ENCODE measurements around the gene C2orf92.

Gene C2orf92

DNA sequence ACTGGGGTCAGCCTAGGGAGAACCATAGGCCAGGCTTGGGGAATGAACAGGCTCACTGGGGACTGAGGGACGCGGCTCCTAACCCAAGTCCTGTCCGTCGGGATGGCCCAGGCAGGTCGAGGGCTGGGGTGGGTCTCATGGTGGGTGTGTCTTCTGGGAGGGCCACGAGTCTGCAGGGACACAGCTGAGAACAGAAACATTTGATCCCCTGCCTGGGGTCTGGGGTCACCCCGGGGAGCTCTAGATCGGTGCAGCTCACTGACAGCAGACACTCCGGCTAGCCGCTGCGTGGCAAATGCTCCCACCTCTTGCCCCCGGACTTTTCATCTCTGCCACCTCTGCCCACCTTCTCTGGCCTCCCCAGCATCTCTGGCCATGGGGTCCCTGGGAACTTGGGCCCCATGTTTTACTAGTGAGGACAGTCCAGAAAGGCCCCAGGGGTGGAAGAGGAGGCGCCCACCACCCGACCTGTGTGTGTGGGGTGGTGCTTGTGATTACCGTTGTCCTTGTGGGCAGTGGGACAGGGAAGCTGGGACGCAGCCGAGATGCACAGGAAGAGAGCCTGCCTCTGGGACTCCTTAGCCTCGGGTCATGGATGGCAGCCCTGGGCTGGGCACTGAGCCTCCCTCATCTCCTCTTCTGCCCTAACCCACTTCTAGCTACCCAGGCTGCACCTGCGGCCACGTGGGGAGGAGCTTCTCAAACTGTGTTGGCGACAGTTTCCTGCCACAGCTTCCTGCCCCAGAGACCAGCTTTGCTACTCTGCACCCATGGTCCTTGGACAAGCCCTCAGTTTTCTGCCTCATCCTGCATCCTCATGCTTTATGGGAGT, 48.8 kb downstream of the C2orf92 start:
- H2AFZ ChIP-seq (ENCODE audit: insufficient read depth, low read length, poor library complexity): no peak overlapping the region
- no peaks in the 10 kb centered on the region for H3K9me3 ChIP-seq (ENCODE audit: insufficient read depth, low read depth, low read length)
- peaks cover 18 to 26% of the 10 kb centered on the region in 2 experiments for H3K4me1 ChIP-seq (ENCODE audit: control insufficient read depth in 1 of 2, insufficient read depth in 2 of 2, low read length in 2 of 2)
- H4K12ac ChIP-seq (ENCODE audit: low read depth, low read length): no peak overlapping the region
- H3K23ac ChIP-seq (ENCODE audit: low read length): no peak overlapping the region
- no peak overlapping the region for H2BK12ac ChIP-seq (ENCODE audit: low read length)
- no peak overlapping the region for H2BK120ac ChIP-seq (ENCODE audit: insufficient read depth, low read length, poor library complexity)
- no CpG with 5 or more reads among the region's 21 CpGs for WGBS (ENCODE audit: extremely low coverage, insufficient coverage, insufficient read length)
- H2BK5ac ChIP-seq (ENCODE audit: low read depth, low read length, poor library complexity): no peak overlapping the region
- no peak overlapping the region for H3K14ac ChIP-seq (ENCODE audit: low read length)
- H3K4me2 ChIP-seq (ENCODE audit: low read length): no peak overlapping the region
- H3K9ac ChIP-seq (ENCODE audit: low read length): no peak overlapping the region
- no peak overlapping the region for H3K18ac ChIP-seq (ENCODE audit: low read length)
- H3K36me3 ChIP-seq (ENCODE audit: control insufficient read depth in 1 of 2, insufficient read depth in 2 of 2, low read length in 2 of 2): no peaks in the 10 kb centered on the region
- peaks cover 11% of the 10 kb centered on the region for H3K79me1 ChIP-seq (ENCODE audit: low read length)
- H3K27me3 ChIP-seq (ENCODE audit: insufficient read depth, low read length): no peaks in the 10 kb centered on the region
- H2AK5ac ChIP-seq (ENCODE audit: low read length): no peak overlapping the region
- H4K8ac ChIP-seq (ENCODE audit: low read depth, low read length): no peak overlapping the region
- no peak for DNase-seq
- no peak overlapping the region for H3K27ac ChIP-seq (ENCODE audit: low read depth, low read length)
- H3K4me3 ChIP-seq (ENCODE audit: low read depth, low read length): no peak overlapping the region
- H4K91ac ChIP-seq (ENCODE audit: low read depth, low read length): no peak overlapping the region
- H3K79me2 ChIP-seq (ENCODE audit: control insufficient read depth, insufficient read depth, low read length, poor library complexity): no peaks in the 10 kb centered on the region
- H3K4ac ChIP-seq (ENCODE audit: low read depth, low read length): no peak overlapping the region

DNA sequence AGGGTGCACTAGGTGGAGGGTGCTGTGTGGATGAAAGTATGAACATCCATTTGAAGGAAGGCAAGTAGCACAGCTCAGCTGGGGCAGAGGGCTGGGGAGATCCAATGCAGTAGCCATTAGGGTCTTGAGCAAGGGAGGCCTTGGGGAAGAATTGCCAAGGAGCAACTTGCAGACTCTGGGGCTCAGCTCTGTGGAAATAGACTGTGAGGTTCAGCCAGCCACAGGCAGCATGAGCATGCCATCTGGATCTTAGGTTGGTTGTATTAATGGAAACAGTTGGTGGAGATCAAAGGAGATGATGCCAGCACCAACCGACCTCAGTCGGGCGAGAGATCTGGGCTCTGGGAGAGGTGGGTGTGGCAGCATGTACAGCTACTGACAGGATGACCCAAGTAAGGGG, 49.4 kb downstream of the C2orf92 start:
- Histone ChIP-seq H3K9me3 (ENCODE audit: insufficient read depth, low read depth, low read length) (no peaks in the 10 kb centered on the region), H3K4me2 (ENCODE audit: low read length) (no peak overlapping the region), H3K4ac (ENCODE audit: low read depth, low read length) (no peak overlapping the region), H3K4me1 (ENCODE audit: control insufficient read depth in 1 of 2, insufficient read depth in 2 of 2, low read length in 2 of 2) (peaks cover 18 to 20% of the 10 kb centered on the region in 2 experiments), H4K12ac (ENCODE audit: low read depth, low read length) (no peak overlapping the region), H3K36me3 (ENCODE audit: control insufficient read depth in 1 of 2, insufficient read depth in 2 of 2, low read length in 2 of 2) (no peaks in the 10 kb centered on the region), H2BK12ac (ENCODE audit: low read length) (no peak overlapping the region), H3K18ac (ENCODE audit: low read length) (no peak overlapping the region), H2BK120ac (ENCODE audit: insufficient read depth, low read length, poor library complexity) (no peak overlapping the region), H3K14ac (ENCODE audit: low read length) (no peak overlapping the region), H3K9ac (ENCODE audit: low read length) (no peak overlapping the region), H3K4me3 (ENCODE audit: low read depth, low read length) (no peak overlapping the region), H2AK5ac (ENCODE audit: low read length) (no peak overlapping the region), H3K79me2 (ENCODE audit: control insufficient read depth, insufficient read depth, low read length, poor library complexity) (no peaks in the 10 kb centered on the region), H3K23ac (ENCODE audit: low read length) (no peak overlapping the region), H4K8ac (ENCODE audit: low read depth, low read length) (no peak overlapping the region), H3K27ac (ENCODE audit: low read depth, low read length) (no peak overlapping the region), H2BK5ac (ENCODE audit: low read depth, low read length, poor library complexity) (no peak overlapping the region), H4K91ac (ENCODE audit: low read depth, low read length) (no peak overlapping the region), H3K79me1 (ENCODE audit: low read length) (peaks cover 6% of the 10 kb centered on the region), H3K27me3 (ENCODE audit: insufficient read depth, low read length) (no peaks in the 10 kb centered on the region), H2AFZ (ENCODE audit: insufficient read depth, low read length, poor library complexity) (no peak overlapping the region)
- DNase-seq: no peak
- no CpG with 5 or more reads among the region's 3 CpGs for WGBS (ENCODE audit: extremely low coverage, insufficient coverage, insufficient read length)

DNA sequence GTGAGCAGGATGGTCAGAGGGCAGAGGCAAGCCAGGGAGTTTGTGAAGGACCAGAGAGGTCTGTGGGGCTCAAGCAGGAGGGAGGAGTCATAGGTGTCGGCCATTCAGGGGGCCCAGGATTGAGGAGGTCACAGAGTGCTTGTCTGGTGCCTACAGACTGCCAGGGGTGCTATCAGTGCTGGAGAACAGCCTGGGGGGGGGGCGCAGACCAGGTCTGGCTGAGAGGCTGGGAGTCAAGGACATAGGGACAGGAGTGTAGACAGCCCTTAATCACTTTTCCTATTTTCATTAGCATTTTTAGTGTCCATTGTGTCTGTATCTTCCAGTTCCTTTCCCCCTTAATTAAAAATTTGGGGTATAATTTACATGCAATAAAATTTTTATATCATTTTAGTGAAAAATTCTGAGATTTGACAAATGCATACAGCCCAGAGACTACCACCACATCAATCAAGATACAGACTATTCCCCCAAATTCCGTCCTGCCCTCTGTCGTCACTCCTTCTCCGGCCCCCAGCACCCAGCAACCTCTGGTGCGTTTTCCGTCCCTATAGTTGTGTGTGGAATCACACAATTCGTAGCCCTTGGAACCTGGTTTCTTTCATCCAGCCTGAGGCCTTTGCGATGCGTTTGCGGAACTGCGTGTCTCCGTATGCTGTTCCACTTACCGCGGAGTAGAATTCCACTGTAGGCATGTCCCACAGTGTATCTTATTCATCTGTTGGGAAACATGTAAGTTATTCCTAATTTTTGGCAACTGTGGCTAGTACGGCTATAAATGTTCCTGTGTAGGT, 50.0 kb downstream of the C2orf92 start:
- no peak overlapping the region for H2BK120ac ChIP-seq (ENCODE audit: insufficient read depth, low read length, poor library complexity)
- H3K23ac ChIP-seq (ENCODE audit: low read length): no peak overlapping the region
- no CpG with 5 or more reads among the region's 16 CpGs for WGBS (ENCODE audit: extremely low coverage, insufficient coverage, insufficient read length)

DNA sequence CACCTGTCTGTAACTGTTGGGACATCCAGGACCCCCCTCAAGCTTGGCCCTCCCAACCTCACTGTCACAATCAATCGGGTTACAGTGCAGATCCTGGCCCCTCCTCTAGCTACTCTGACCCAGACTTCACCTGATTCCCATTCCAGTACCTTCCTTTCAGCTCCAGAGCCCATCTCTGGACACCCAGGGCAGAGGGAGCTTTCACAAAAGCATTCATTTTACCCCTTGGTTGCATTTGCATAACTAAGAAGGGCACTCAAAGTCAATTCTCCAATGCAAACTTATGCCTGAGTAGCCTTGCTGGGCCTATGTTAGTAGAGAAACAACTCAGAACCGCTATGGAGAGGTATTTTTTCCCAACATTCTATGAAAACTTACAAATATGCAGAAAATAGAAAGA, 51.2 kb downstream of the C2orf92 start:
- H3K27ac ChIP-seq (ENCODE audit: low read depth, low read length): no peak overlapping the region
- H3K14ac ChIP-seq (ENCODE audit: low read length): no peak overlapping the region
- no peak overlapping the region for H3K9ac ChIP-seq (ENCODE audit: low read length)
- no peak for DNase-seq
- H3K23ac ChIP-seq (ENCODE audit: low read length): no peak overlapping the region
- no peak overlapping the region for H2BK5ac ChIP-seq (ENCODE audit: low read depth, low read length, poor library complexity)
- H3K18ac ChIP-seq (ENCODE audit: low read length): no peak overlapping the region
- H3K4me2 ChIP-seq (ENCODE audit: low read length): no peak overlapping the region
- H4K12ac ChIP-seq (ENCODE audit: low read depth, low read length): no peak overlapping the region
- no peak overlapping the region for H2AFZ ChIP-seq (ENCODE audit: insufficient read depth, low read length, poor library complexity)
- no peaks in the 10 kb centered on the region for H3K36me3 ChIP-seq (ENCODE audit: control insufficient read depth in 1 of 2, insufficient read depth in 2 of 2, low read length in 2 of 2)
- no peaks in the 10 kb centered on the region for H3K79me2 ChIP-seq (ENCODE audit: control insufficient read depth, insufficient read depth, low read length, poor library complexity)
- H3K4me3 ChIP-seq (ENCODE audit: low read depth, low read length): no peak overlapping the region
- H2AK5ac ChIP-seq (ENCODE audit: low read length): no peak overlapping the region
- peaks cover 5 to 7% of the 10 kb centered on the region in 2 experiments for H3K4me1 ChIP-seq (ENCODE audit: control insufficient read depth in 1 of 2, insufficient read depth in 2 of 2, low read length in 2 of 2)
- no peak overlapping the region for H2BK12ac ChIP-seq (ENCODE audit: low read length)
- H3K79me1 ChIP-seq (ENCODE audit: low read length): peaks cover 2% of the 10 kb centered on the region
- H3K9me3 ChIP-seq (ENCODE audit: insufficient read depth, low read depth, low read length): no peaks in the 10 kb centered on the region
- WGBS (ENCODE audit: extremely low coverage, insufficient coverage, insufficient read length): no CpG with 5 or more reads among the region's 2 CpGs
- H4K91ac ChIP-seq (ENCODE audit: low read depth, low read length): no peak overlapping the region
- H4K8ac ChIP-seq (ENCODE audit: low read depth, low read length): no peak overlapping the region
- no peaks in the 10 kb centered on the region for H3K27me3 ChIP-seq (ENCODE audit: insufficient read depth, low read length)
- H2BK120ac ChIP-seq (ENCODE audit: insufficient read depth, low read length, poor library complexity): no peak overlapping the region
- no peak overlapping the region for H3K4ac ChIP-seq (ENCODE audit: low read depth, low read length)

More for the DNA sequence above, 50.0 kb downstream of the C2orf92 start:
- no peak overlapping the region for H2BK5ac ChIP-seq (ENCODE audit: low read depth, low read length, poor library complexity)
- H3K79me1 ChIP-seq (ENCODE audit: low read length): peaks cover 3% of the 10 kb centered on the region
- no peak overlapping the region for H3K4ac ChIP-seq (ENCODE audit: low read depth, low read length)
- no peaks in the 10 kb centered on the region for H3K27me3 ChIP-seq (ENCODE audit: insufficient read depth, low read length)
- H3K18ac ChIP-seq (ENCODE audit: low read length): no peak overlapping the region
- H2AFZ ChIP-seq (ENCODE audit: insufficient read depth, low read length, poor library complexity): no peak overlapping the region
- no peak overlapping the region for H4K8ac ChIP-seq (ENCODE audit: low read depth, low read length)
- no peaks in the 10 kb centered on the region for H3K36me3 ChIP-seq (ENCODE audit: control insufficient read depth in 1 of 2, insufficient read depth in 2 of 2, low read length in 2 of 2)
- H3K9ac ChIP-seq (ENCODE audit: low read length): no peak overlapping the region
- H4K91ac ChIP-seq (ENCODE audit: low read depth, low read length): no peak overlapping the region
- no peaks in the 10 kb centered on the region for H3K9me3 ChIP-seq (ENCODE audit: insufficient read depth, low read depth, low read length)
- H3K4me2 ChIP-seq (ENCODE audit: low read length): no peak overlapping the region
- no peak for DNase-seq
- no peak overlapping the region for H3K4me3 ChIP-seq (ENCODE audit: low read depth, low read length)
- no peak overlapping the region for H2AK5ac ChIP-seq (ENCODE audit: low read length)
- H3K79me2 ChIP-seq (ENCODE audit: control insufficient read depth, insufficient read depth, low read length, poor library complexity): no peaks in the 10 kb centered on the region
- H4K12ac ChIP-seq (ENCODE audit: low read depth, low read length): no peak overlapping the region
- peaks cover 15% of the 10 kb centered on the region in 2 experiments for H3K4me1 ChIP-seq (ENCODE audit: control insufficient read depth in 1 of 2, insufficient read depth in 2 of 2, low read length in 2 of 2)
- peak overlapping the region; percentile 59 for H2BK12ac ChIP-seq (ENCODE audit: low read length)
- H3K27ac ChIP-seq (ENCODE audit: low read depth, low read length): no peak overlapping the region
- H3K14ac ChIP-seq (ENCODE audit: low read length): no peak overlapping the region
